ENCODE data around the gene RNF123.

DNA sequence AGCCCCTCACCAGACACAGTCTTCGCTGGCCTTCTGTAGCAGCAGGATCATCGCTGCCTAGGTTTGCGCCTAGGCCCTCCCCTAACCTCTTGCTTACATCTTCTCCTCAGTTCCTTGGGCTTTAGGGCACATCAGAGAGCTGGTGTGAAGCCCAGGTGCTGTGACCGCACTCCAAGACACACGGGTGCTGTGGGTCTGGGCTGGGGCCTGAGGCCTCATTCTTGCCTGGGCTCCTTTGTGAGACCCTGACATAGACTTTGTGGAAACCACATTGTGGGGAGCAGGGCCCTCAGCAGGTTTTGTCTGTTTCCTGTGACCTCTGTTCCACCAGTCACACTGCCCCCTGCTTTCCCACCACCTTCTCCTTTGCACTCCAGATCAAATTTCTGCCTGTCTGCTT, 22.1 kb downstream of the RNF123 start:
- TF ChIP-seq KDM1A (IDR thresholded peaks at IDR 0.05; ENCODE audit: borderline replicate concordance) (no peak), CREB1 (IDR thresholded peaks at IDR 0.05; ENCODE audit: low read depth) (no peak), ZNF384 (IDR thresholded peaks at IDR 0.05; ENCODE audit: borderline replicate concordance, low read depth, low read length) (no peak), NFIC (IDR thresholded peaks at IDR 0.05; ENCODE audit: low read depth, low read length) (no peak), POU2F2 (IDR thresholded peaks at IDR 0.05; ENCODE audit: borderline replicate concordance, low read depth, low read length) (no peak), POLR2A (IDR thresholded peaks at IDR 0.05; ENCODE audit: low read depth, low read length) (no peak), ZNF24 (IDR thresholded peaks at IDR 0.05) (no peak), FOS (IDR thresholded peaks at IDR 0.05; ENCODE audit: borderline replicate concordance, extremely low read depth, insufficient read length) (no peak), SP1 (IDR thresholded peaks at IDR 0.05; ENCODE audit: low read depth, low read length) (no peak), HDGF (IDR thresholded peaks at IDR 0.05) (no peak), HDAC6 (IDR thresholded peaks at IDR 0.05; ENCODE audit: unreplicated experiment) (no peak)
- TF ChIP-seq, protein P1, sequence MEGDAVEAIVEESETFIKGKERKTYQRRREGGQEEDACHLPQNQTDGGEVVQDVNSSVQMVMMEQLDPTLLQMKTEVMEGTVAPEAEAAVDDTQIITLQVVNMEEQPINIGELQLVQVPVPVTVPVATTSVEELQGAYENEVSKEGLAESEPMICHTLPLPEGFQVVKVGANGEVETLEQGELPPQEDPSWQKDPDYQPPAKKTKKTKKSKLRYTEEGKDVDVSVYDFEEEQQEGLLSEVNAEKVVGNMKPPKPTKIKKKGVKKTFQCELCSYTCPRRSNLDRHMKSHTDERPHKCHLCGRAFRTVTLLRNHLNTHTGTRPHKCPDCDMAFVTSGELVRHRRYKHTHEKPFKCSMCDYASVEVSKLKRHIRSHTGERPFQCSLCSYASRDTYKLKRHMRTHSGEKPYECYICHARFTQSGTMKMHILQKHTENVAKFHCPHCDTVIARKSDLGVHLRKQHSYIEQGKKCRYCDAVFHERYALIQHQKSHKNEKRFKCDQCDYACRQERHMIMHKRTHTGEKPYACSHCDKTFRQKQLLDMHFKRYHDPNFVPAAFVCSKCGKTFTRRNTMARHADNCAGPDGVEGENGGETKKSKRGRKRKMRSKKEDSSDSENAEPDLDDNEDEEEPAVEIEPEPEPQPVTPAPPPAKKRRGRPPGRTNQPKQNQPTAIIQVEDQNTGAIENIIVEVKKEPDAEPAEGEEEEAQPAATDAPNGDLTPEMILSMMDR (IDR thresholded peaks at IDR 0.05 in 2 of 3, conservative IDR thresholded peaks at IDR 0.05 in 1 of 3; ENCODE audit: control insufficient read depth in 2 of 3, extremely low read depth in 1 of 3, insufficient read depth in 1 of 3, low read depth in 3 of 3, low read length in 3 of 3), result no peak
